ENCODE results near the gene AGXT2. TPM values are rescaled to one million over a fixed set of nuclear protein-coding genes. Genes with fewer than 3 reads are reported as not detected.

The AGXT2 gene
- total RNA-seq, 1 donor from 2014 or later: not detected

GRCh38 chr5:35066260-35066795, 18.6 kb upstream of the AGXT2 start:
- no peaks in the 10 kb centered on the region for H3K4me1 Mint-ChIP-seq (ENCODE audit: low read depth)
- H3K27me3 Mint-ChIP-seq (ENCODE audit: low read depth): peaks cover 24% of the 10 kb centered on the region
- no peaks in the 10 kb centered on the region for H3K36me3 Mint-ChIP-seq (ENCODE audit: low read depth)
- no peak overlapping the region for H3K4me3 Mint-ChIP-seq (ENCODE audit: unreplicated experiment)
- no peak for TF ChIP-seq CTCF (IDR thresholded peaks at IDR 0.05)
- no peak for DNase-seq (ENCODE audit: low spot score)
- no peak overlapping the region for H3K27ac Mint-ChIP-seq (ENCODE audit: unreplicated experiment)
- H3K9me3 Mint-ChIP-seq (ENCODE audit: low read depth): no peaks in the 10 kb centered on the region

GRCh38 chr5:35063414-35063813, 15.7 kb upstream of the AGXT2 start:
- Mint-ChIP-seq H3K4me3 (ENCODE audit: unreplicated experiment) (no peak overlapping the region), H3K36me3 (ENCODE audit: low read depth) (no peaks in the 10 kb centered on the region), H3K9me3 (ENCODE audit: low read depth) (no peaks in the 10 kb centered on the region), H3K27ac (ENCODE audit: unreplicated experiment) (no peak overlapping the region), H3K4me1 (ENCODE audit: low read depth) (no peaks in the 10 kb centered on the region), H3K27me3 (ENCODE audit: low read depth) (peaks cover 23% of the 10 kb centered on the region)
- DNase-seq (ENCODE audit: low spot score): no peak
- no peak for TF ChIP-seq CTCF (IDR thresholded peaks at IDR 0.05)

- Mint-ChIP-seq H3K27me3 (ENCODE audit: low read depth) (peaks cover 28% of the 10 kb centered on the region), H3K36me3 (ENCODE audit: low read depth) (no peaks in the 10 kb centered on the region), H3K27ac (ENCODE audit: unreplicated experiment) (no peak overlapping the region), H3K4me3 (ENCODE audit: unreplicated experiment) (no peak overlapping the region), H3K4me1 (ENCODE audit: low read depth) (no peaks in the 10 kb centered on the region), H3K9me3 (ENCODE audit: low read depth) (no peaks in the 10 kb centered on the region)
- DNase-seq (ENCODE audit: low spot score): no peak
- no peak for TF ChIP-seq CTCF (IDR thresholded peaks at IDR 0.05)
These were observed 13.5 kb upstream of the AGXT2 start for GRCh38 chr5:35061211-35061770.

- TF ChIP-seq CTCF (IDR thresholded peaks at IDR 0.05): no peak
- H3K4me1 Mint-ChIP-seq (ENCODE audit: low read depth): no peaks in the 10 kb centered on the region
- no peak overlapping the region for H3K4me3 Mint-ChIP-seq (ENCODE audit: unreplicated experiment)
- H3K9me3 Mint-ChIP-seq (ENCODE audit: low read depth): no peaks in the 10 kb centered on the region
- H3K36me3 Mint-ChIP-seq (ENCODE audit: low read depth): no peaks in the 10 kb centered on the region
- no peak for DNase-seq (ENCODE audit: low spot score)
- peaks cover 31% of the 10 kb centered on the region for H3K27me3 Mint-ChIP-seq (ENCODE audit: low read depth)
- no peak overlapping the region for H3K27ac Mint-ChIP-seq (ENCODE audit: unreplicated experiment)
These were observed 12.5 kb upstream of the AGXT2 start for GRCh38 chr5:35060236-35060635.

GRCh38 chr5:35059251-35059650, 11.5 kb upstream of the AGXT2 start:
- DNase-seq (ENCODE audit: low spot score): no peak
- H3K4me1 Mint-ChIP-seq (ENCODE audit: low read depth): no peaks in the 10 kb centered on the region
- no peak overlapping the region for H3K27ac Mint-ChIP-seq (ENCODE audit: unreplicated experiment)
- no peaks in the 10 kb centered on the region for H3K9me3 Mint-ChIP-seq (ENCODE audit: low read depth)
- H3K27me3 Mint-ChIP-seq (ENCODE audit: low read depth): peaks cover 39% of the 10 kb centered on the region
- H3K36me3 Mint-ChIP-seq (ENCODE audit: low read depth): no peaks in the 10 kb centered on the region
- H3K4me3 Mint-ChIP-seq (ENCODE audit: unreplicated experiment): no peak overlapping the region
- no peak for TF ChIP-seq CTCF (IDR thresholded peaks at IDR 0.05)

Measured in chondrocyte (in vitro differentiated cells).